HG03095 (cell line): ENCODE data around the gene FGF6.
"Not testable (repeated sequence)": the region's sequence is repeated elsewhere in the genome, so short reads cannot be mapped to it uniquely, and the experiment has no call there.

Source experiments
- ATAC-seq: cut with Tn5 transposase; IDR thresholded peaks from one replicate; pipeline ENCODE4 v1.9.1; 2021; ENCODE audit warnings: moderate library complexity; ENCODE audit not compliant: unreplicated experiment

Gene FGF6

GRCh38 chr12:4421590-4422031, 24.0 kb downstream of the FGF6 start:
- no peak for ATAC-seq

DNA sequence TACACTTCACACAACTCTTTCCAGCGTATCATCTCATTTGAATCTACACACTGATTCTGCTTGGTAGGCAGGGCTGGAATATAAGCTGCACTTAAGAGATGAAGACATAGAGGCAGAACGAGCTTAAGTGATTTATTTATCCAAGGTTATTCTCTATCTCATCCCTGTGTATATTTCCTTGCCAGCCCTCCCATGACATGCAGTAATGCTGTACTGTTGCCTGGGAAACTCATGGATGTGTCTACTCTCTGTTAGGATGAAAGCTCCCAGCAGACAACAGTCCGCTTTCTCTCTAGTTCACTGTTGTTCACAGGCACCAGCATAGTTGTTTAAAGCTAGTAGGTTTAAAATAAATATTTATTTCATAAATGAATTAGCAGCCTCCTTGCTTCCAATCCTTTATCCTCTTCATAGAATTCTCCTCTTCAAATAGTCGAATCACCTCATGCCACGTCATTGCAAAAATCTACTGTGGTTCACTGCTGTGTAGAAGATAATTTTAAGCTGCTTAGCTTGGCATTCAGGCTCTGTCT, 25.4 kb downstream of the FGF6 start:
- no peak for ATAC-seq

GRCh38 chr12:4418913-4419312, 26.7 kb downstream of the FGF6 start:
- no peak for ATAC-seq

DNA sequence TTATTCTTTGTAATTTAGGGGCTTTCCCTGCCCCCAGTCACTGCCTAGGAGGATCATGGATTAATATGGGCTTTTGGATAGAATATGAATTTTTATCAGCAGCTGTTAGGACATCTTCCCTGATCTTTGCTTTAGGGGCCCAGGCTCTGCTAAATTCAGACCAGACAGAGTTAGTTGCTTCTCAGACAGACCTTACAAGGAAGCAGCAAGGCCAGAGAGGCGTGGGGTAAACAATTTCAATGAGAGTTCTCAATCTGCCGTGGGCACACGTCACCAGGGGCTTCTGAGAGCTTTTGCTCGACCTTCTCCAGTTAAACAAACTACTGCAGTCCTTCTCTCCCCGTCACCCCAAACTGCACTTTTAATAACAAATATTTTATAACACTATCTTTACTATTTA, 27.7 kb downstream of the FGF6 start:
- no peak for ATAC-seq

DNA sequence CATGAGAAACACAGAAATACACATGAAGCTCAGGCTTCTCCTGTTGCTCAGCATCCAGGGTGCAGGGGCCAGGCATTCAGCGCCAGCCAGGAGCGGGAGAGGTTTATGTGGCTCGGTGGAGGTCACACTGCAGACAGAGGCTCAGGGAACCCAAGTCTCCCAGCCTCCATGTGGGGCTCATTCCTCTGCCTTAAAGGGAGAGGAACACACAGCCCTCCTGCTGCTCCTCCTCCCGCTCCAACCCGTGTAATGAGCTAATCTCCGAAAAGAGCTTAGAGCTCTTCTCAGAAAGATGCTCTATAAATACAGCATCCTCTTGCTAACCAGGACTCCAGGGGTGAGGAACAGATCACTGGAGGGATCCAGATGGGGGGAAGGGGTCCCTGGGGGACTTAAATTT, 28.2 kb downstream of the FGF6 start:
- no peak for ATAC-seq

DNA sequence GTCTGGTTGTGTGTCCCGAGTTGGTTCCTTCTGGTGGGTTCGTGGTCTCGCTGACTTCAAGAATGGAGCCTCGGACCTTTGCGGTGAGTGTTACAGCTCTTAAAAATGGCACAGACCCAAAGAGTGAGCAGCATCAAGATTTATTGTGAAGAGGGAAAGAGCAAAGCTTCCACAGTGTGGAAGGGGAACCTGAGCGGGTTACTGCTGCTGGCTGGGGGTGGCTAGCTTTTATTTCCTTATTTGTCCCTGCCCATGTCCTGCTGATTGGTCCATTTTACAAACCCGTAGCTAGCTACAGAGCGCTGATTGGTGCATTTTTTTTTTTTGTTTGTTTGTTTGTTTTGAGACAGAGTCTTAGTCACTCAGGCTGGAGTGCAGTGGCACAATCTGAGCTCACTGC, 29.3 kb downstream of the FGF6 start:
- no peak for ATAC-seq

GRCh38 chr12:4412465-4412864, 33.1 kb downstream of the FGF6 start:
- ATAC-seq, result no peak

- ATAC-seq, result no peak
Measured at GRCh38 chr12:4412056-4412455, 33.6 kb downstream of the FGF6 start.

GRCh38 chr12:4407136-4407535, 38.5 kb downstream of the FGF6 start:
- ATAC-seq, result no peak

DNA sequence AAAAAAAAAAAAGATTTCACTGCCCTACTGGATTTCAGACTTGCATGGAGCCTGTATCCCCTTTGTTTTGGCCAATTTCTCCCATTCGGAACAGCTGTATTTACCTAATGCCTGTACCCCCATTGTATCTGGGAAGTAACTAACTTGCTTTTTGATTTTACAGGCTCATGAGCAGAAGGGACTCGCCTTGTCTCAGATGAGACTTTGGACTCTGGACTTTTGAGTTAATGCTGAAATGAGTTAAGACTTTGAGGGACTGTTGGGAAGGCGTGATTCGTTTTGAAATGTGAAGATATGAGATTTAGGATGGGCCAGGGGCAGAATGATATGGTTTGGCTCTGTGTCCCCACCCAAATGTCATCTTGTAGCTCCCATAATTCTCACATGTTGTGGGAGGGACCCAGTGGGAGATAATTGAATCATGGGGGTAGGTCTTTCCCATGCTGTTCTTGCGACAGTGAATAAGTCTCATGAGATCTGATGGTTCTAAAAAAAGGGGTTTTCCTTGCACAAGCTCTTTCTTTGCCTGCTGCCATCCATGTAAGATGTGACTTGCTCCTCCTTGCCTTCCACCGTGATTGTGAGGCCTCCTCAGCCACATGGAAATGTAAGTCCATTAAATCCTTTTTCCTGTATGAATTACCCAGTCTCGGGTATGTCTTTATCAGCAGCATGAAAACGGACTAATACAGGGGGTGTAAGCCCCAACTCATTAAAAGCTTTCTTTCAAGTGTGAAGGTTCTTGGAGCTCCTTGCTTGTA, 40.6 kb downstream of the FGF6 start:
- not testable (repeated sequence) for ATAC-seq

DNA sequence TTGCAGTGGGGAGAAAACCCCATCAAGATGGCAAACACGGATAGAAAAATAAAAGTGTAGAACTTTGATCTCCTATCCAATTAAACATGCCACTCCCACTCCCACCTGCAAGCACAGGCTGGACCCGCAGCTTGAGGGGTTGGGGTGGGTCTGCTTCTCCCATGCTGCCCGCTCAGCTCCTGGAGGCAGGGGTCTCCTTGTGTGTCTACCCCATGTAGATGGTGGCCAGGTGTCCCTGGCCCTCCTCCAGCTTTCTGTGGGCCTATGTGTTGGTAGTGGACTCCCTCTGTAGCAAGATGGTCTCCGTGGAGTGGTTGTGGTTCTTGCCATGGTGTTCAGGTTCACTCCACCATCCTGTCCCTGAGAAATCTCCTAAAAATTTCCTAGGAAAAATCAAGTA, 42.6 kb downstream of the FGF6 start:
- ATAC-seq, result no peak

DNA sequence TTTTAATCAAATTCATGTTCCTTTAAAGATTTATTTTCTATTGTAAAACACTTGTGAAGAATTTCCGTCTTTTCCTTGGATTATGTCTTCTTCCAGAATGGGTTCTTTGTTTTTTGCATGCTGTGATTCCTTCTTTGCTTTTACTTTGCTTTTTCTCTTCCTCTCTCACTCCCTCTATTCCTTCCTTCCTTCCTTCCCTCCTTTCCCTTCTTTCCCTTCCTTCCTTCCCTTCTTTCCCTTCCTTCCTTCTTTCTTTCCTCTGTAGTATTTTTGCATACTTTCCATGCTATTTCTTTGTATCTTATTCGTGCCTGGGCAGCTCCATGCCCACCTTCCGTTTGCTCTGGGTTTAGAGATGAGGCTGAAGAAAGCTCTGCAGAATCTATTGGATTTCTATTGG, 44.5 kb downstream of the FGF6 start:
- no peak for ATAC-seq

- ATAC-seq, result no peak
Measured at GRCh38 chr12:4395818-4396217, 49.8 kb downstream of the FGF6 start.

DNA sequence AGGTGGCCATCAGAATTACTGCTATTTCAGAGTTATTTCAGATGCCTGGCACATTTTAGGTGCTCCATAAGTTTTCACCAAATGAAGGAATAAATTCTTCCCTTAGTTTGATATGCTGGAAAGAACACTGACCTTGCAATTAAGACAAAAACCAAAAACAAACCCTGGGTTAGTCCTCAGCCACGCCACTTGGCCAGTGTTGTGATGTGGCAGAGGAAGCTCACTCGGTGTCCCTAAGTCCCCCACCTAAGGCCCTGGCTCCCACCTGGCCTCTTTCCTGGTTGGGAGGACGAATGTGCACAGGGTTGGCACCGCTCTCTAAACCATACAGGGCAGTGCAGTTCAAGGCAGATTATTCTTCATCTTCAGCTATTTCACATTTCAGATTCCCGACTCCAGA, 52.4 kb downstream of the FGF6 start:
- ATAC-seq, result no peak

- no peak for ATAC-seq
Measured at GRCh38 chr12:4392223-4392742, 53.3 kb downstream of the FGF6 start.

DNA sequence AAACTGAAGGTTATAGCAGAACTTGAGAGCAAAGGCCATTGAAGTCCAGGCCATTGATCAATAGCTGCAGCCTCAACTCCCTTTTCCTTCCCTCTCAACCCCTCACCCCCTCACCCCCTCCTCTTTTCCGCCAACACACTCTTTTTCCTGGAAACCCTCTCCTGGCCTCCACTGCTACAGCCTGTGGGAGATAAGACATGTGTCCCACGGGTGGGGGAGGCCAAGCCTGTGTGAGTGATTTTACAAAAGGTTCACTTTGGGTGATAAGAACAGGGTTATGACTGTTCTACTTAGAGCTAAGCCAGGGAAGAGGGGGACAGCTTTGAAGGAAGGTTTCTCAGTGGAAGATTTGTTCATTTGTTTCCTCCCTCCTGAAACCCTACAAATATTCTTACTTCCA, 57.0 kb downstream of the FGF6 start:
- no peak for ATAC-seq

DNA sequence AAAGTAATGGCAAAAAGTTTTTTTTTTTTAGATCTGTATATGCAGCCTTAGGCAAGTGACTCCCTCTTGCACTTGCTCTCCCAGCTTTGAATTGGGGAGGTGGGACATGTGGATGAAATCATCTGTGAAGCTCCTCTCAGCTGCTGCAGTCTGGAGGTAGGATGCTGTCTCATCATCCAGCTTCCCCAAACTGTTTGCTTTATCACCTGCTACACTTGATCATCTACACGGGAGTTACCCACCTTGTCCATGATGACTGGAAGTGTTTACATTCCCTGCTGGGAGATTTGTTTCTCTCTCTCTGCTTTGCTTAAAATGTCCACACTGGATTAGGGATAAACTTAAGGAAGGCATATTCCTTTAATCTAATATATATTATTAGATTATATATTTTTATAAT, 57.6 kb downstream of the FGF6 start:
- no peak for ATAC-seq

GRCh38 chr12:4387607-4388006, 58.0 kb downstream of the FGF6 start:
- ATAC-seq, result no peak

DNA sequence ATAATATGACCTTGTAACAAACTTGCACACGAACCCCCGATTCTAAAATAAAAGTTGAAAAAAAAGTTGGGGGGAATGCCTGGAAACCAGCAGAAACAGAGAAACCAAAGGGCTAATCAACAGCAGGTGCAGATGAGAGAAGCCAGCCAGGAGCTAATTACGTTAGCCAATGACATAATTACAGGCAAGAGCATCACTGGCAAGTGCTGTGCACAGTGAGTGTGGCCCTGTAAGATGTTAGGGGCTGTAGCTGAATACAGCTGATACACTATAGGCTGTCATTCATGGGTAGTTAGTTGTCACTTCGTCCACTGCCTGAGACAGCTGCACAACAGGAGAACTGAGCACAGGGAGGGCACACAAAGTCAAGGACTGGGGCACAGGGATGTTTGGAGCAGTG, 58.8 kb downstream of the FGF6 start:
- no peak for ATAC-seq
